ENCODE data around the gene EZR.

DNA sequence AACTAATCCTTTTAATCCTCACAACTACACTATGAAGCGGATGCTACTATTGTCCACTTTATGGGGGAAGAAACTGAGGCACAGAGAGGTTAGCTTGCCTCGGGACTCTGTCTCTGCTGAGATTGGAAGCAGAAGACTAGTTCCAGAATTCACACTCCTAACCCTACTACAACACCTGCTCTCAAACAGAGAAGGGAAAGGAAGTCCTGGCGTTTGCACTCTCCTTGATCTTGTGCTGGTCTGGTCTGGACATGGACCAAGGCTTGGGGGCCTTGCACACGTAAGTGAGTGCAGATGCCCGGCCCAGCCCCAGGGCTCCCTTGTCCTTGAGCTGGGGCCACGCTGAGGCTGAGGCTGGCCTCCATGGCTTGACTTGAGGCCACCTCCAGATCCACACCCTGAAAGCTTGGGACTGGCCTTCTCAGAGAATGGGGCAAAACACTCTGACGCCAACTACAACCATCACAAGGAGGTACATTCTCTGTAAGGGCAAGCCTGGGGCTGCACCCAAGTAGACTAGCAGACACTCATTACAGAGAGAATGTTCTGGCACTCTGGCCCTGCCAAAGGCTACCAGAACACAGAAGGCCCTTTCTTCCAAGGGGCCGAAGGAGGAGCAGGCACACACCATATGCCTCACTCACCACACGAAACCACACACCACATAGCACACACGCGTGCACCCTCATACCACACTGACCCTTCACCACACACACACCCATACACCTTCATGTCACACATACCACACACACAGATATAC lies 33.3 kb upstream of the EZR start:
- no peak for TF ChIP-seq POLR2AphosphoS5 (IDR thresholded peaks at IDR 0.05; ENCODE audit: borderline replicate concordance, low read depth, low read length)
- no peak for TF ChIP-seq EZH2 (IDR thresholded peaks at IDR 0.05)

All from SK-N-MC (cell line).